HT-29 (cell line): ENCODE results near the gene GRIN2A. TPM values are rescaled to one million over a fixed set of nuclear protein-coding genes. Genes with fewer than 3 reads are reported as not detected.

Experiments
- DNase-seq: peaks from one replicate; pipeline ENCODE4 v3.0.0-alpha.2; 2015; ENCODE audit warnings: low spot score
- small RNA-seq: library from RNA; depleted of rRNA; stranded (forward); fragments of <200 nt; gene quantifications from one replicate; pipeline ENCODE3, GENCODE V24; 2014
- total RNA-seq: library from RNA; depleted of rRNA; stranded (reverse); fragments of >200 nt; shearing (Covaris generic); gene quantifications from 2 replicates; pipeline ENCODE4 v1.2.3, GENCODE V29; 2014; rRNA removed

Gene GRIN2A
- total RNA-seq, 1 experiment from 2014 or later = not detected

DNA sequence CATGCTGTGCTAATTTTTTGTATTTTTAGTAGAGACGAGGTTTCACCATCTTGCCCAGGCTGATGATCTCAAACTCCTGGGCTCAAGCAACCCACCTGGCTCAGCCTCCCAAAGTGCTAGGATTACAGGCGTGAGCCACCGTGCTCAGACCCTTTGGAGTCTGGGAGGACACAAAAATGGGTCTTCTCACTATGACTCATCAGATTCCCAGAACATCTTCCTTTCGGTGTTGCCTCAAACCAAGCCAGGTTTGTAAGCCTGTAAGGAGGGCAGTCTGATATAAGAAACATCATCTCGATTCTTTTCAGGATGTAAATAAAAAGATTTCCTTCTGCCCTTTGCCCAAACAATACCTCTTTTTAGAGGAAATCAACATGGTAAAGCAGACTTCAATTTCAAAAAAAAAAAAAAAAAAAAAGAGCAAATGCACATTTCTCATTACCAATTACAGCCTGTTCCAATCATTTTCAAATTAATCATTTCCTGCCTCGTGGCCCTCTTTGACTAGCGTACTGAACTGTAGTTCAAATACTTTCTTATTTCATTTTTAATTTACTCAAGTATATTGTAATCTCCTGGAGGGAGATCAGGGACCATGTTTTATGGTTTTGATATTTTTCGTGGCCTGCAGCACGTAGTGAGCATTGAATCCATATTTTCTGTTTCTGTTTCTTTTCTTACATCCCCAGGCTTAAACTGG is 409.6 kb downstream of the GRIN2A start:
- DNase-seq = no peak

DNA sequence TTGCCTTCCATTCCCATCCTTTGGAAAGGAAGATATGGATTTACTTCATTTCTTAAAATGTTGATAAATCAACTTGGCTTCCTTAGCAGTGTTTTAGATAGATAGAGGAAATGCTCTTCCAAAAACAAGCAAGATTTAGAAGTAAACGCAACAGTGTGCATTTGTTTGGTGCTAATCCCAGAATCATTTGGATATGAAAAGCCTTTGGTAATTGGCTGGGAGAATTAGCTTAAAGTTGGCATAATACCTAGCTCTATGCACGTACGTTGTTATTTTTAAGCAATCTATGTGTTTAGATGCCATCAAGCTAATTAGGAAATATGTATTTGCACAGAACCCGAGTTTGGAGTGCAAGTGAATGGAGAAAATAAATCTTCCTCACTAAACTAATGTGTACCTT is 415.3 kb downstream of the GRIN2A start:
- DNase-seq = no peak

DNA sequence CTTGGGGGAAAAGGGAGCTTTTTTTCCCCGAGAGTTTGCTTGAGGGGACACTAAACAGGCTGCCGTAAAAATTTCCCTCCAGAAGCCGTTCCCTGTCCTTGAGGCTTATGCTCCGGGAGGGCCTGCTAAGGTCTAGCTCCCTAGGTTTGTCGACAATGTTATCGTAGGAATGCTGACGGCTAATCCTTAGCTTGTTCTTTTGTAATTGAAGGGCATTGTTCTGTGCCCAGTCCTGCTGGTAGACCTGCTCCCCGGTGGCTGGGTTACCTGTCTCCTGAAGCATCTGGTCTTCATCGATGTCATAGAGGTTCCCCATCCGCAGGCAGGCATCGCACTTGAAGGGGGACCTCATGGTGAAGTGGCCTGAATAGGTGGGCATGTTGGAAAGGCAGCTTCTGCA is 418.7 kb downstream of the GRIN2A start:
- DNase-seq = no peak

DNA sequence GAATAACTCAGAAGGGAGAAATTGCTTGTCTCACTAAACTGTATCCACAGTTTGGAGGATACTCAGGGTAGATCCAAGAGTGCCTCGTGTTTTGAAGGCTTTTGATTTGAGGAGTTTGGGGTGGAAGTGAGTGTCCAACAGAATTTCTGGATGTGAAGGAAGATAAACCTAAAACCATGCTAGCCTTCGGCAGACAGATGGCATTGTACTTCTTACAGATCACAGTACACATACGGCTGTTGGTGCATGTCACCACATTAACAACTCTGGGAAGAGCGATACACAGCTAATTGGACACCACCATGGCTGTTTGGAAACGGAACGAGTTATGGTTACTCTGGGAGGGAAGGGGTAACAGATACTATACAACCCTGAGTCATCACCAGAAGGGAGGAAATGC is 420.4 kb downstream of the GRIN2A start:
- DNase-seq = no peak

DNA sequence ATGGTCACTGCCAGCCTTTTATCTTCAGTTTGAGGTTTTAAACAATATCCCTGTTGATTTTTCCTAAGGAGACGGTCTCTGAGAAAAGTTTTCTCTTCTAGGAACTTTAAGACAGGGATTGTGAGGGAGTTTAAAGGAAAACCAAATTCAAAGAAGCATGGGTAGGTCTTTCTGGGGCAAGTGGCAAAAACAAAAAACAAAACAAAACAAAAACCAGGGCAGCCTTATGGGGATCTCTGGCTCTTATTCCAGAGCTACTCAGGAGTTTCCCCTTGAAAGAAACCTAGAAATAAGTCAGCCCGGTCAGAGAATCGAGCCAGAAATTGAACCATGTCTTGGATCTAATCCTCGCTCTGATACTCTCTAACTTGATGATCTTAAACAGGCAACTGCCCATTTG is 424.5 kb downstream of the GRIN2A start:
- no peak for DNase-seq

DNA sequence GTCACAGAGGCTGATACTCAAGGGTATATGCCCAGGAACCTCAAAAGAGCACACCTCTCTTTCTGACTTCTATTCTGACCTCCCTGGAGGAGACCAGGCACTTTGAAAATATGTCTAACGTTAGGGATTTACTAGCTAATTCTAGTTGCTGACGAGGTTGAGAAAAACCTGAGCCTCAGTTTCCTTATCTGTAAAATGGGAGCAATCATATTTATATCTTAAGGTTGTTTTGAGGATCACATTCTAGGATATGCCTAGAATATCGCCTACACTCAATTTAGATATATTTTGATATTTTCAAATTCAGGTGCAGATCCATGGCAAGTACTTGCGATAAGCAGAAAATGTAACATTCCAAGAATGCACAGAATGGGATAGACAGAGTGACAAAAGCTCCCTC is 425.8 kb downstream of the GRIN2A start:
- DNase-seq = no peak

DNA sequence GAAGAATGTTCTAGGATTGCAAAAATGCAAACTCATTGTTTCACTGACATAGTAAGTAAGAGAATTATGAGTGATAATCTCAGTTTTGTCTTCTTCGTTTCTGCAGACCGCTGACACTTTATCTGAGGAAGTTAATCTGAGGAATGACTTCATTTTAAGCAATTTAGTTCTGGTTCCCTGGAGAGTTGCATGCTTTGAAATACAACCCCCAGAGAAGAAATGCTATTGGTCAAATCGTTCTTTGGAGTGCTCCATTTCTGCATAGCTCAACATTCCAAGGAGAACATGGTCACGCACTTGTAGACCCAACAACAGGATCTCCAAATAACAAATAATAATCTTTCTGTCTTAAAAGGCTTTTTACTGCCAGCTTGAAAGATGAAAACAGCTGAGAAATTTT is 427.1 kb downstream of the GRIN2A start:
- DNase-seq = no peak

DNA sequence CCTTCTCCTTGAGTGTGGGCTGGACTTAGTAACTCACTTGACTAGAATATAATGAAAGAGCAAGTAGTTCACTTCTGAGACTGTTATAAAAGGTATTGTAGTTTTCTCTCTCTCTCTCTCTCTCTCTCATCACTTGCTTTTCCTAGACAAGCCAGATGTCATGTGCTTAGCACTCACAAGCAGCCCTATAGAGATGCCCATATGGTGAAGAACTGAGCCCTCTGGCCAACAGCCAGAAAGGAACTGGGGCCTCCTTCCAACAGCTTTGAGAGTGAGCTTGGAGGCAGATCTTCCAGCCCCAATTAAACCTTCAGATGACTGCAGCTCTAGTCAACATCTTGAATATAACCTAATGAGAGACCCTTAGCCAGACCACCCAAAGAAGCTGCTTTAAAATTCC is 440.5 kb downstream of the GRIN2A start:
- DNase-seq = no peak

DNA sequence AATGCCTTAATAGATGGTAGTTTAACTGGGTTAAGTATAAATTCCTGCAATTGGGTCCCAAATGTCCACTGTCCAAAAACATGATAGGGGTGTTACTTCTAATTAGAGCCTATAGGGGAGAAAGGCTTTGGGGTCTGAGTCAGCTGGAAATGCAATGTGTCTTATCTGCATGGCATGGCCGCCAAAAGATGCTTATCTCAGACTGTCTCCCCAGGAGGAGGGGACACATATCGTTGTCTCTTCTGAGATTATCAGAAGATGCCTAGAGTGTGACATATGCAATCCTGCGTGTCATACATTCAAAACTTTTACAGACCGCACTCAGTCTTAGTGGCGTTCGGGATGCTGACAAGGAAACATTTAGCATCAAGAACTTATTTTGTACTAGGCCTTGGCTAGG is 442.9 kb downstream of the GRIN2A start:
- no peak for DNase-seq

DNA sequence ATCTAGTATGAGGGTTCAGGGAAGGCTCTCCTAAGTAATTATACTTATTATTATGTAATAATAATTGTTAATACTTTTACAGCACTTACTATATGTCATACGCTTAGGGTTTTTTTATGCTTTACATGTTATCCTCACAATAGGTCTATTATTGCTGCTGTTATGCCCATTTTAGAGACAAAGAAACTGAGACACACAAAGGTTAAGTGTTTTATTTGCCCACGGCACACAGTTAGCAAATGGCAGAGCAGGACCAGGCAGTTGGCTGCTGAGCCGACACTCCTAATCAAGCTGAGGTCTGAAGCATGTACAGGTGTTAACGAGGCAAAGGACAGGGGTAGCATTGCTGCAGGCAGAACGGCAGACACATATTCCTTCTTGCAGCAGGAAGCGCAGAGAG is 443.5 kb downstream of the GRIN2A start:
- no peak for DNase-seq

DNA sequence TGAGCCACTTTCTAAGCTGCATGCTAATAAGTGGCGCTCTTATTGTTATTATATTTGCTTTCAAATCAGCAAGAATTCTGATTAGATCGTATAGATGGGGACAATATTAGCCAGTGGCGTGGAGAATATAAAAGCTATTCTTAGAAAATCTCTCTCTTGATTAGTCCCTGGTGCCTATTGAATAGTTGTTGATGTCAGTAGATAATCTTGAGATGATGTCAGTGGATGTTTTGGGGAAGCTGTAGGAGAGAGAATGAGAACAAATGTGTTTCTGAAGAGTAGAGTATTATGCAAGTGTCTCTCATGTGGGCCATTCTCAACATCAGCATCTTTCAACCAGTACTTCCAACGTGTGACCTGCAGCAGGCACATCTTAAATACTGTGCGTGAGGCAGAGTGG is 445.7 kb downstream of the GRIN2A start:
- no peak for DNase-seq

DNA sequence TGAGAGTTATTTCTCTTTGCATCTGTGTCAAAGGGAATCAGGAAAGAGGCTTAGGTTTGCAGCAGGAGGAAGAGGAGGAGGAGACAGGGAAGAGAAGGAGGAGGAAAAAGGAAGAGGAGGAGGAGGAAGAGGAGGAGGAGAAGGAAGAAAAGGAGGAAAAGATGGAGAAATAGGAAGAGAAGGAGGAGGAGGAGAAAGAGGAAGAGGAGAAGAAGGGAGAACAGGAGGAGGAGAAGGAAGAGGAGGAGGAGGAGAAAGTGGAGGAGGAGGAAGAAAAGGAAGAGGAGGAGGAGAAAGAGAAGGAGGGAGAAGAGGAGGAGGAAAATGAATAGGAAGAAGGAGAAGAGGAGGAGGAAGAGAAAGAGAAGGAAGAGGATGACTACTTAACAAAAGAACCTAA is 459.1 kb downstream of the GRIN2A start:
- no peak for DNase-seq

DNA sequence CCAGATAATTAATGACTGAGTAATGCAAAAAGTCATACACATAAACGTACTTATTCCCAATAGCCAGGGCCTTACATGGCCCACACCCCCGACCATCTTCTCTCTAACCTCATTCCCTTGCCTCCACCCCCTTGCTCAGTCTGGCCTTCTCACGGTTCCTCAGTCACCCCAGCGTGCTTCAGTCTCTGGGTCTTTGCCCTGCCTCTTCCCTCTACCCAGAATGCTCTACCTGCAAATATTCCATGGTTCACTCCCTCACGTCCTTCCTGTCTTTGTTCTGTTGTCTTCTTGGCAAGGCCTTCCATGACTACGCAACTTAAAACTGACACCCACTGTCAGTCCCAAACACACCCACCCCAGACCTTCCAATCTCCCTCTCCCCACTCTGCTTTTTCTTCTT is 468.3 kb downstream of the GRIN2A start:
- DNase-seq = no peak

DNA sequence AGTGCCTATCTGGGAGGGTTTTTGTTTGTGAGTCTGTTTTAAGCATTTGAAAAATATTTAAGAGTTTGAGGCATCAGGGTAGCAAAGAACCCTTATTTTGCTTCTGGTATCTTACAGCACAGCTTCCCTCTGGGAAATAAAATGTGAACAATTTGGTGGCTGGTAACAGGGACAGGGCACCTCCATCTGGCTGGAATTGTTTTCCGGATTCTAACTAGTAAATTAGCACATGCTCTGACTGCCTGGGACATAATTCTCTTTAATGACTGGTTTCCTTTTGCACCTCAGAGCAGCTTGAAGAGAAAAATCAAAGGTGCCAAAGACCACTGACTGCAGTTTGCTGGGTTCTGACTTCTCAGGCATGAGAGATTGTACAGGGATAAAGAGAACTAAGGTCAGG is 469.1 kb downstream of the GRIN2A start:
- no peak for DNase-seq

DNA sequence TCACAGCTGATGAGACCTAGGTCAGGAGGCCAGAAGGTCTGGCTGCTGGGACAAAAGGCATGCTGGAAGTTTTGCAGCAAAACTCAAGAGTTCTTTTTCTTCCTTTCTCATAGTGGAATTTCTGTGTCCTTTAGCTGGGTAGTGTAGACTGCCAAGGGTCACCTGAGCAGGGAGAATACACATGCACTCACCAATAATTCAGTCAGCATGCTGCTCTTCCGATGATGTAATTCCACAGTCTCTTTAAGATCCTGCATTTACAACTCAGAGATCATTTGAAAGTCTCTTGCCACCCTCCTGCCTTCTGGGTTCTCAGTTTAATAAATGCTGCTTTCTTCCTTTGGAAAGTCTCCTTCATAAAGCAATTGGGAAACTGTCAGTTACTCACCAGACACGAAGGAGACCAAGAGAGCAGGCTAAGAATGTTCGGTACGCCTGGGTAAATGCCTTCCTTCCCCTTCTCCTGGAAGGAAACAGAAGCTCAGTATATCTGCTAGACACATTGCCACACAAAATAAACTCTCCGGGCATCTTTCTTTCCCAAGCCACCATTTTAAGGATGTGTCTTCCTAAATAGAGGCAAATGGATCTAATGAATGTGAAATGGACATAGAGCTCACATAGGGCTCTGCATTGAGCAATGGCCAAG is 473.1 kb downstream of the GRIN2A start:
- DNase-seq = no peak

DNA sequence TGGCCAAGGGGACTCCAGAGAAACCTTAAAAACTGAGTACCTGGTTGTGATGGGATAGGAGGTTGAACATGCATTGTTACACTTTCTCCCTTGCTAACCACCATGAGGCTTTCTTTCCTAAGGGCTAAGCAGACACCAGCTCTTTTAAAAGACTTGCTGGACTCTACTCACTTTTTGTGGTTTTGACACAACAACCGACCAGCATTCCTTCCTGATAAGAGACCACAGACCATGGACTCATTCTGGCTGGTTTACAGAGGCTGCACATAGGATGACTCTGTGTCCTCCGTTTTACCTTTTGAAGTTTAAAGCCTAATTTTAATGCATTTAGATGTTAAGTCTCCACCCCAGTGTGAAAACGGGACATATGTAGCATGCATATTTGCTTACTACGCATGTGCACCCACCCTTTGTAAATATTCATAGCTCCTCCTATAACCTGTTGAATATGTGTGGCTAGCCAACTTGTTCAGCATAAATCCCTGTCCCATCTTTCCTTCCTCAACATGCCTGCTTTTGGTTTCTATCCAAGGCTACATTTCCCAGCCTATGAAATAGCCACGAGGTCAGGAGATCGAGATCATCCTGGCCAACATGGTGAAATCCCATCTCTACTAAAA is 475.9 kb downstream of the GRIN2A start:
- no peak for DNase-seq

DNA sequence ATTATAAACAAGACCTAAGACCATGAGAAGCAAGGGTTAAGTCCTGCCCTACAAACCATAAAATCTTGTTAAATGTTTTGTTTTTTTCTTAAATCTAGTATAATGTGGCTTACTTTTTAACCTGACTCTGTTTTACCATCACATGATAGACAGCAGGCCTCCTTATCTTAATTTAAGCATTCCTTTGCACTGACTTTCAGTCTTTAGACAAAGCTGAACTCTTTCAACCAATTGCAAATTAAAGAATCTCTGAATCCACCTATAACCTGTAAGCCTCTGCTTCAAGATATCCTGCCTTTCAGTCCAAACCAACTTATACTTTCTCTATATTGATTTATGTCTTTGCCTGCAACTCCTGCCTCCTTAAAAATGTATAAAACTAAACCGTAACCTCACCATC is 478.5 kb downstream of the GRIN2A start:
- no peak for DNase-seq

Small RNA genes lying within 50 kb of the gene (small RNA-seq; reads per million reads assigned to genes)
- gene RN7SL493P = not detected

Other genes starting within 250 kb of the GRIN2A start
- 0.41 and 1.8 TPM in 2 replicates for gene ATF7IP2, start 203.6 kb upstream of the GRIN2A start, total RNA-seq